HepG2 (cell line): ENCODE results near the gene STK36. TPM values are rescaled to one million over a fixed set of nuclear protein-coding genes. Genes with fewer than 3 reads are reported as not detected.

Experiments used
- ARID2 ChIP-seq: sonication (generic); formaldehyde crosslinking; IDR thresholded peaks from 2 replicates; pipeline ENCODE4 v1.8.1; 2022; ENCODE audit warnings: mild to moderate bottlenecking, missing genetic modification reagents, borderline replicate concordance
- ATF1 ChIP-seq: IDR thresholded peaks from 2 replicates; pipeline ENCODE4 v1.6.1; 2016; ENCODE audit warnings: mild to moderate bottlenecking, control low read depth
- FOXP1 ChIP-seq, 2 experiments: fragments of 450-650 bp in 1 of 2; IDR thresholded peaks; 2 replicates each; pipeline ENCODE4 v1.6.1; 2017 to 2018; ENCODE audit warnings: antibody characterized with exemption in 1 of 2
- HIVEP1 ChIP-seq: sonication (generic); formaldehyde crosslinking; IDR thresholded peaks from 2 replicates; pipeline ENCODE4 v1.4.0; 2020; ENCODE audit warnings: mild to moderate bottlenecking, missing genetic modification reagents
- MED13 ChIP-seq: sonication (generic); formaldehyde crosslinking; IDR thresholded peaks from 2 replicates; pipeline ENCODE4 v1.5.0; 2020; ENCODE audit warnings: missing genetic modification reagents
- MEIS1 ChIP-seq: sonication (generic); formaldehyde crosslinking; IDR thresholded peaks from 2 replicates; pipeline ENCODE4 v1.9.0; 2021; ENCODE audit warnings: mild to moderate bottlenecking, missing genetic modification reagents, moderate library complexity, borderline replicate concordance
- SP4 ChIP-seq: sonication (generic); formaldehyde crosslinking; IDR thresholded peaks from 2 replicates; pipeline ENCODE4 v1.8.1; 2023; ENCODE audit warnings: mild to moderate bottlenecking, missing genetic modification reagents
- SRSF9 ChIP-seq: fragments of 200-400 bp; formaldehyde crosslinking; IDR thresholded peaks from 2 replicates; pipeline ENCODE4 v1.6.1; 2018; ENCODE audit warnings: borderline replicate concordance, mild to moderate bottlenecking, low read depth, low read length; ENCODE audit not compliant: insufficient read depth, poor library complexity, severe bottlenecking
- SRY ChIP-seq: sonication (generic); formaldehyde crosslinking; IDR thresholded peaks from 2 replicates; pipeline ENCODE4 v1.8.0; 2022; ENCODE audit warnings: mild to moderate bottlenecking, missing genetic modification reagents
- TAF15 ChIP-seq: fragments of 200-400 bp; formaldehyde crosslinking; IDR thresholded peaks from one replicate; pipeline ENCODE4 v1.6.1; 2018; ENCODE audit warnings: mild to moderate bottlenecking, low read depth, low read length; ENCODE audit not compliant: poor library complexity, severe bottlenecking
- TARDBP ChIP-seq: sonication (generic); formaldehyde crosslinking; IDR thresholded peaks from 2 replicates; pipeline ENCODE4 v1.8.0; 2022; ENCODE audit warnings: mild to moderate bottlenecking, missing genetic modification reagents
- TFE3 ChIP-seq: IDR thresholded peaks from 2 replicates; pipeline ENCODE4 v1.6.1; 2016
- THAP11 ChIP-seq: IDR thresholded peaks from 2 replicates; pipeline ENCODE4 v1.6.1; 2016; ENCODE audit warnings: missing biosample characterization, missing genetic modification reagents
- TOE1 ChIP-seq: sonication (generic); formaldehyde crosslinking; IDR thresholded peaks from 2 replicates; pipeline ENCODE4 v1.4.0; 2020; ENCODE audit warnings: mild to moderate bottlenecking, missing genetic modification reagents
- ZNF331 ChIP-seq: sonication (generic); formaldehyde crosslinking; IDR thresholded peaks from 2 replicates; pipeline ENCODE4 v1.4.0; 2020; ENCODE audit warnings: missing genetic modification reagents
- ZNF567 ChIP-seq: sonication (generic); formaldehyde crosslinking; IDR thresholded peaks from 2 replicates; pipeline ENCODE4 v1.8.1; 2023; ENCODE audit warnings: mild to moderate bottlenecking, missing genetic modification reagents, borderline replicate concordance
- ZNF766 ChIP-seq: sonication (generic); formaldehyde crosslinking; IDR thresholded peaks from 2 replicates; pipeline ENCODE4 v1.5.0; 2020; ENCODE audit warnings: missing genetic modification reagents, borderline replicate concordance
- polyA plus RNA-seq, 8 experiments: library from polyadenylated mRNA; depleted of rRNA in 3 of 8; stranded (reverse) in 7 of 8; unstranded in 1 of 8; fragments of >200 nt; fragmentation: Illumina TruSeq in 4 of 8; extraction: Trizol in 4 of 8; gene quantifications; 2 replicates each; pipeline versions ENCODE4 v1.2.1 to v1.2.3, GENCODE V29; 2011 to 2016; ENCODE audit warnings: low read depth in 4 of 8, missing spikeins in 1 of 8, mixed read lengths in 1 of 8; ENCODE audit not compliant: insufficient read depth in 1 of 8
- total RNA-seq, 5 experiments: library from RNA; depleted of rRNA; stranded (reverse); fragments of >200 nt; fragmentation: Illumina TruSeq; extraction: Trizol; gene quantifications; 2 replicates each; pipeline ENCODE4 v1.2.3, GENCODE V29; 2016; ENCODE audit warnings: low read depth in 1 of 5
- TF ChIP-seq, protein P1 (sequence below): sonication (generic); formaldehyde crosslinking; IDR thresholded peaks from 2 replicates; pipeline ENCODE4 v1.5.1; 2020; ENCODE audit warnings: mild to moderate bottlenecking, missing genetic modification reagents
- TF ChIP-seq, protein P2 (sequence below): fragments of 450-650 bp; IDR thresholded peaks from 2 replicates; pipeline ENCODE4 v1.6.1; 2017; ENCODE audit warnings: mild to moderate bottlenecking
- TF ChIP-seq, protein P3 (sequence below): sonication (generic); formaldehyde crosslinking; IDR thresholded peaks from 2 replicates; pipeline ENCODE4 v1.5.0; 2020; ENCODE audit warnings: missing genetic modification reagents

Gene STK36
- total and polyA plus RNA-seq, 2 of the 13 experiments (the other 11 are each of a cell fraction or from before 2014, with no cell fraction given): 45.9 to 83.5 TPM

- TF ChIP-seq ZNF331 (peak; percentile 70; the same call in 1 of the 2 replicates), TOE1 (no peak), THAP11 (no peak), HIVEP1 (CRISPR knock-in tag) (0 out of 2 replicates have a peak, but pooled peaks have one; percentile 22), ZNF766 (CRISPR knock-in tag) (no peak), SRY (CRISPR knock-in tag) (no peak), MEIS1 (CRISPR knock-in tag) (peak; percentile 63; the same call in 1 of the 2 replicates), FOXP1 (IDR thresholded peaks at IDR 0.05) (no peak), FOXP1 (CRISPR knock-in tag; IDR thresholded peaks at IDR 0.05) (peak; percentile 34; the same call in 1 of the 2 replicates), MED13 (CRISPR knock-in tag) (peak; percentile 32; the same call in 1 of the 2 replicates), SP4 (CRISPR knock-in tag) (peak; percentile 51; the same call in 1 of the 2 replicates), ARID2 (CRISPR knock-in tag) (peak; percentile 56; the same call in 1 of the 2 replicates), SRSF9 (no peak), ATF1 (CRISPR knock-in tag) (no peak), TFE3 (peak; percentile 62), ZNF567 (CRISPR knock-in tag) (no peak), TAF15 (no peak), TARDBP (peak; percentile 83)
- TF ChIP-seq, protein P1, sequence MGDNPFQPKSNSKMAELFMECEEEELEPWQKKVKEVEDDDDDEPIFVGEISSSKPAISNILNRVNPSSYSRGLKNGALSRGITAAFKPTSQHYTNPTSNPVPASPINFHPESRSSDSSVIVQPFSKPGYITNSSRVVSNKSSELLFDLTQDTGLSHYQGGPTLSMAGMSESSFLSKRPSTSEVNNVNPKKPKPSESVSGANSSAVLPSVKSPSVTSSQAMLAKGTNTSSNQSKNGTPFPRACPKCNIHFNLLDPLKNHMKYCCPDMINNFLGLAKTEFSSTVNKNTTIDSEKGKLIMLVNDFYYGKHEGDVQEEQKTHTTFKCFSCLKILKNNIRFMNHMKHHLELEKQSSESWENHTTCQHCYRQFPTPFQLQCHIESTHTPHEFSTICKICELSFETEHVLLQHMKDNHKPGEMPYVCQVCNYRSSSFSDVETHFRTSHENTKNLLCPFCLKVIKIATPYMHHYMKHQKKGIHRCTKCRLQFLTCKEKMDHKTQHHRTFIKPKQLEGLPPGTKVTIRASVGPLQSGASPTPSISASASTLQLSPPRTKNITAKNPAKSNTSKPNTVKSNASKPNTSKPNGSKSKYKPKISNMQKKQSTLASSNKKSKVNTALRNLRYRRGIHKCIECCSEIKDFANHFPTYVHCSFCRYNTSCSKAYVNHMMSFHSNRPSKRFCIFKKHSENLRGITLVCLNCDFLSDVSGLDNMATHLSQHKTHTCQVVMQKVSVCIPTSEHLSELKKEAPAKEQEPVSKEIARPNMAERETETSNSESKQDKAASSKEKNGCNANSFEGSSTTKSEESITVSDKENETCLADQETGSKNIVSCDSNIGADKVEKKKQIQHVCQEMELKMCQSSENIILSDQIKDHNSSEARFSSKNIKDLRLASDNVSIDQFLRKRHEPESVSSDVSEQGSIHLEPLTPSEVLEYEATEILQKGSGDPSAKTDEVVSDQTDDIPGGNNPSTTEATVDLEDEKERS (CRISPR knock-in tag): peak; percentile 90; the same call in 1 of the 2 replicates
- TF ChIP-seq, protein P2, sequence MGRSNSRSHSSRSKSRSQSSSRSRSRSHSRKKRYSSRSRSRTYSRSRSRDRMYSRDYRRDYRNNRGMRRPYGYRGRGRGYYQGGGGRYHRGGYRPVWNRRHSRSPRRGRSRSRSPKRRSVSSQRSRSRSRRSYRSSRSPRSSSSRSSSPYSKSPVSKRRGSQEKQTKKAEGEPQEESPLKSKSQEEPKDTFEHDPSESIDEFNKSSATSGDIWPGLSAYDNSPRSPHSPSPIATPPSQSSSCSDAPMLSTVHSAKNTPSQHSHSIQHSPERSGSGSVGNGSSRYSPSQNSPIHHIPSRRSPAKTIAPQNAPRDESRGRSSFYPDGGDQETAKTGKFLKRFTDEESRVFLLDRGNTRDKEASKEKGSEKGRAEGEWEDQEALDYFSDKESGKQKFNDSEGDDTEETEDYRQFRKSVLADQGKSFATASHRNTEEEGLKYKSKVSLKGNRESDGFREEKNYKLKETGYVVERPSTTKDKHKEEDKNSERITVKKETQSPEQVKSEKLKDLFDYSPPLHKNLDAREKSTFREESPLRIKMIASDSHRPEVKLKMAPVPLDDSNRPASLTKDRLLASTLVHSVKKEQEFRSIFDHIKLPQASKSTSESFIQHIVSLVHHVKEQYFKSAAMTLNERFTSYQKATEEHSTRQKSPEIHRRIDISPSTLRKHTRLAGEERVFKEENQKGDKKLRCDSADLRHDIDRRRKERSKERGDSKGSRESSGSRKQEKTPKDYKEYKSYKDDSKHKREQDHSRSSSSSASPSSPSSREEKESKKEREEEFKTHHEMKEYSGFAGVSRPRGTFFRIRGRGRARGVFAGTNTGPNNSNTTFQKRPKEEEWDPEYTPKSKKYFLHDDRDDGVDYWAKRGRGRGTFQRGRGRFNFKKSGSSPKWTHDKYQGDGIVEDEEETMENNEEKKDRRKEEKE: no peak
- TF ChIP-seq, protein P3, sequence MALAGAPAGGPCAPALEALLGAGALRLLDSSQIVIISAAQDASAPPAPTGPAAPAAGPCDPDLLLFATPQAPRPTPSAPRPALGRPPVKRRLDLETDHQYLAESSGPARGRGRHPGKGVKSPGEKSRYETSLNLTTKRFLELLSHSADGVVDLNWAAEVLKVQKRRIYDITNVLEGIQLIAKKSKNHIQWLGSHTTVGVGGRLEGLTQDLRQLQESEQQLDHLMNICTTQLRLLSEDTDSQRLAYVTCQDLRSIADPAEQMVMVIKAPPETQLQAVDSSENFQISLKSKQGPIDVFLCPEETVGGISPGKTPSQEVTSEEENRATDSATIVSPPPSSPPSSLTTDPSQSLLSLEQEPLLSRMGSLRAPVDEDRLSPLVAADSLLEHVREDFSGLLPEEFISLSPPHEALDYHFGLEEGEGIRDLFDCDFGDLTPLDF: no peak
Observed at GRCh38 chr2:218745559-218746469, 73.9 kb downstream of the STK36 start (continued).
